SIG-M5 (cell line): ENCODE data around the gene PTTG1.
"Not testable (repeated sequence)": the region's sequence is repeated elsewhere in the genome, so short reads cannot be mapped to it uniquely, and the experiment has no call there.

Experiments used
- DNase-seq: peaks from one replicate; lab custom pipeline; 2025; lab: John Stamatoyannopoulos, UW

The PTTG1 gene

DNA sequence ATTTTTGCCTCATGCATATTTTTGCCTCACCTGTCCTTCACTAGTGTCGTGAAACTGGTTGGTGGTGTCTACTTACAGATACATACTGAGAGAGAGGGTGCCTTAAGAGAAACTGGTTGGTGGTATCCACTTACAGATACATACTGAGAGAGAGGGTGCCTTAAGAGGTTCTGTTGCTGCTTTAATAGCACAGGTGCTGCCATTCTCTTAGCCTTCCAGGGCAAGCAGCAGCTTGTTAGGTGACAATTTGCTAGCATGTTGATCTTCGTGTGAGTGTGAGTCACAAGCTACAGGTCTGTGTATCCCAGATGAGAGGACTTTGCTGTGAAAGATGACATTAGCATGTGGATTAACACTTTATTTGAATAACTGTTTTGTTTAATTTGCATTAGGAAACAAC lies 1.4 kb downstream of the PTTG1 start:
- DNase-seq = no peak

DNA sequence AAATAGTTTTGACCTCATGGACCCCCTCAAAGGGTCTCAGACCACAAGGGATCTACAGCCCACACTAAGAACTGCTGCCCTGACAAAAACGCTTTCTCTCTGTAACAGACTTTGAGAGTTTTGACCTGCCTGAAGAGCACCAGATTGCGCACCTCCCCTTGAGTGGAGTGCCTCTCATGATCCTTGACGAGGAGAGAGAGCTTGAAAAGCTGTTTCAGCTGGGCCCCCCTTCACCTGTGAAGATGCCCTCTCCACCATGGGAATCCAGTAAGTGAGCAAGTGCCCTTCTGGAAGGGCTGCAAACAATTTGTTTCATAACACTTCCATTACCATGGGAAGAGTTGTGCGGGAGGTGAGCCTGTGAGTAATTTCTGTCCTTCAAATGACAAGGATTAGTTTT lies 6.0 kb downstream of the PTTG1 start:
- no peak for DNase-seq

DNA sequence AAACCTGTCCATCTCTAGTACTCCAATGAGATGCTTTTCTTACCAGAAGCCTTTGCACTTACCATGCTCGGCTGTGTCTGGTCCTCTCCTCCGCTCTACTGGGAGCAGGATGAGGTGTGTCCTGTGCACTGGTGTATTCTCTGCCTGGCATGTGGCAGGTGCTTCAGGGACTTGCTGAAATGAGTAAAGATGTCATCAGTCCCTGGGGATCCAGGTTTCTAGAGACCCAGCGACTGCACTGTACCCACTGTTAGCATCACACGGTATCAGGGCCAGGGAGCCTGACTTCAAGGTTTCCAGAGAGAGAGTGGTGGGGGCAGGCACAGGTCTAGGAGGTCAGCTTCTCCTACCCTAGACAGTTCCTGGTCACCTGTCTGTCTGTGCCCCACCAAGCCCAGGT lies 10.5 kb downstream of the PTTG1 start:
- DNase-seq = no peak

DNA sequence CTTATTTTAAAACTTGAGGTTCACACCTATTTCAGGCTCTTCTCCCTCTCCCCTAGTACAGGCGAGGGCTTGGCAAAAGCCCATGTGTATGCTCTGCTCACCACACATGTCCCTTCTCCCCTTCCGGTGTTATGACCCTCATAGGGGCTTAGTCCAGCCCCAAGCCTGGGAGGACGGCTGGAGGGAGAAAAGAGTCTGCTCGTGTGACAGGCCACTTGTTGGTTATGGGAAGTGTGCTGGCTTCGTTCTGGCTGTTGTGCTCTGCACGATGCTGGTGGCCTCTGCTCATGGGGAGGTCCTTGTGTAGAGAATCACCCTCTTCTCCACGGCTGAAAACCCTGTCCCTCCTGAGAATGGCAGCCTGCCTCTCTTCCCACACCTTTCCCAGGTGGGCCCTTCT lies 11.1 kb downstream of the PTTG1 start:
- DNase-seq = no peak

DNA sequence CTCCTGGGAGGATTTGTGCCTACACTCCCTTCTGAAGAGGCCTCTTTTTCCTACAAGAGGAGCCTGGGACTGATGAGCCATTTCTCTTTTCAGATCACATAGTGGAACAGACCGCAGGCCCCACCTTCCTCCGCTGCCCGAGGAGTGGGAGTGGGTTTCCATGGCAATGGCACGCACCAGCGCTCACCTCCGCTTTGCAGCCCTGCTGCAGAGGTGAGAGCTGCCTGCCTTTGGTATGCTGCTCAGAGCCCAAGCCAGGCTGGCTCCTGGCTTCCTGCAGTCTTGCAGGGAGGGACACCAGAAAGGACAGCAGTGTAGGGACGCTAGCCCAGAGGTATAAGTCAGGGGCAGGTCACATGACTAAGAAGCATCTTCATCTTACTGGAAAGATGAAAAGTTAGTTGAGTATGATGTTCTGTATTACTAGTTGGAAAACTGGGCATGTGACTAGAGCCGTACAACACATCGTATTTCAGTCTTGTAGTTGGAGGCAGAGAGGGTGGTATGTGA lies 12.4 kb downstream of the PTTG1 start:
- DNase-seq = no peak

DNA sequence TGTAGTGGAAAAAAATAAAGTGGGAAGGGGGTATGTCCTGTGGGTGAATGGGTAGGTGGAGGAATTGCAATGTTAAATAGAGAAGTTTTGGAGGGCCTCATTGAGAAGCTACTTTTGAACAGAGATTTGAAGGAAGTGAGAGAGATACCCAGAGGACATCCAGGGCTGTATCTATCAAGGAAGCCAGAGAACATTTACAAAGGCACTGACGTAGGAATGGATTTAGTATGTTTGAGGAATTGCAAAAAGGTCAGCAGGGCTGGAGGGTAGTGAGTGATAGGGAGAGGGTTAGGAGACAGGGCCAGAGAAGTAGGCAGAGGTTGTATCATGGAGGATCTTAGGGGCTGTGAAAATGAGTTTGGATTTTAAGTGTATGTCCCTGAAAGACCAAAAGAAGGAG lies 13.9 kb downstream of the PTTG1 start:
- DNase-seq = no peak

DNA sequence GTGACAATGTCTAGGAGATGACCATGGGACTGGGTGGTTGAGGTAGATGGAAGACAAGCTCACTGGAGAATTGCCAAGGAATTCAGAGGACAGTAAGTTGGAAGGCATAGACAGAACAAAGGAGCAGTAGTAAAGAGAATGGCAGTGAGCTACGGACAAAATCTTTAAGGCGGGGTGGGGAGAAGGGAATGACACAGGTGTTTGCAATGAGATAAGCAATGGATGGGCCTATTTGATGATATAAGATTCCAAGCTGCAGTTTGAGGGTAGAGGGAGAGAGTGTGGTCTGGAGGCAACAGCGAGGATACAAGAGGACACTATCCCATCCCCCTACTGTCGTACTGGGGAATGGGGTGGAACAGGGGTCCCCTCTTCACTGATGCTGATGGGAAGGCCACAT lies 14.4 kb downstream of the PTTG1 start:
- DNase-seq = no peak

DNA sequence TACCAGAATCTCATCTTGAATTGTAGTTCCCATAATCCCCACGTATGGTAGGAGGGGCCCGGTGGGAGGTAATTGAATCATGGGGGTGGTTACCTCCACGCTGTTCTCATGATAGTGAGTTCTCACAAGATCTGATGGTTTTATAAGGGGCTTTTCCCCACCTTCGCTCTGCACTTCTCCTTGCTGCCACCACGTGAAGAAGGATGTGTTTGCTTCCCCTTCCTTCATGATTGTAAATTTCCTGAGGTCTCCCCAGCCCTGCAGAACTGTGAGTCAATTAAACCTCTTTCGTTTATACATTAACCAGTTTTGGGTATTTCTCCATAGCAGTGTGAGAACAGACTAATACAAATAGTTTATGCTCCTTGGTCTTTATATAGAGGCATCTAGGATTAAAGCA lies 15.0 kb downstream of the PTTG1 start:
- DNase-seq = not testable (repeated sequence)

DNA sequence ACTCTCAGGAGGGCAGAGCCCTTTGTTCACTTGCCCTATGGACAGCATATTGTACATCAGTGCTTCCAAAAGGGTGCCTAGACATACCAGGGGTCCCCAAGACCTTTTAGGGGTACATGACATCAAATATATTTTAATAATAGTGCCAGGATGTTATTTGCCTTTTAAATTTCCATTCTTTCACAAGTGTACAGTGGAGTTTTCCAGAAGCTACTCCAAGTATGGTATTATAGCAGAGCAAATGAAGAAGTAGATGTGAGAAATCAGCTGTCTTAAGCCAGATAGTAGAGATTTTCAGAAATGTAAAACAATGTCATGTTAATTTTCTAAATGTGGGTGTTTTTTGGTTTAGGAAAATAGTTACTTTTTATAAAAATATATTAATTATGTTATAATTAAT lies 15.6 kb downstream of the PTTG1 start:
- DNase-seq = no peak

DNA sequence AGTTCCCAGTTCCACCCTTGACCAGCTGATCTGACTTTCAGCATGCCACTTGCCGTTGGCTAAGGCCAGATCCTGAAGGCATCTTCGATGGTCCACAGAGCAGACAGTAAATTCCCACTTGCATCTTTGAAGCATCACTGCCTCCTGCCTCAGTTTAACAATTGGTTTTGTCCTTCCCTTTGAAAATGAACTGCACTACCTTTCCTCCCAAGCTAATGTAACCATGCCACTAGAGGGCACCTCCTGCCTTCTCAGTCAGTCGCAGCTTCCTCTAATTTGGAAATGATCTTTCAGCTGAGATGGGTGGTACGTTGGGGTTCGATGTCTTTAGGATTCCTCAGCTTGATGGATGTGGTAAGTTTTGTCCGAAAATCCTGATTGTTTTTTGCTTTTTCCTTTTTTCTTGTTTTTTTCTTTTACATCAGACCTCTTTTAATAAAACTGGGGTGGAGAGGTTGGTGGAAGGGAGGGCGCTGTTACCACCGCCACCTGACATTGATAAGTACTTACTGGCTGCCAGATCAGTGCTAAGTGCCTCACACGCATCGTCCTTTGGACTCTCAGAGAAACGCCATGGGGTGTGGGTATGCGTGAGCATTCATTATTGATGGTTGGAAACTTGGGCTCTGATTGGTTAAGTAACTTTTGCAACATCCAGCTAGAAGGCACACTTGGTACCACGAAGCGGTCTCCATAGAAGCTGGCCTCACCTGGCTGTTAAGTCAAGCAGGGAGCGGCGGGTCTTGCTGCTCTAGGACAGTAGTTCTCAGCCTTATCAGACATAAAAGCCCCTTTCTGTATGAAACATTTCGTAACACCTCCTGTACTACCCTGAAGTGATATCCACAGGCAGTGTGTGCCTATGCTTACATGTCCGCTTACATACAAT lies 16.9 kb downstream of the PTTG1 start:
- DNase-seq = peak; percentile 14

DNA sequence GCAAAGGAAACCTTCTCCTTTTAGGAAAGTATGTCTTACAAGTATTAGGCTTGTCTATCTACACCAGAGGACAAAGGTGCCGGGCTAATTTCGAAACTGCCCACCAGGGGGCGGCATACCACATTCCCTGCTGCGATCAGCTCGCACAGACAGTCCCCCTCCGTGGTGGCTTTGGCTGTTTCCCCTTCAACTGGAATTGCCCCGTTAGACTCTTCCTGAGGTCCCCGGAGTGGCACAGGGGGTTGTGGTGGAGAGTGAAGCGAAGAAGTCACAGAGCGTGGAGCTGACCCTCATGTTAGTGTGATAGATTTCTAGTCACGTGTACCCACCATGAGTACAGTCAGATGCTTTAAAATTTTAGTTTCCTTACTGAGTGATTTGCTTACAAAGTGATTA lies 17.5 kb downstream of the PTTG1 start:
- no peak for DNase-seq

DNA sequence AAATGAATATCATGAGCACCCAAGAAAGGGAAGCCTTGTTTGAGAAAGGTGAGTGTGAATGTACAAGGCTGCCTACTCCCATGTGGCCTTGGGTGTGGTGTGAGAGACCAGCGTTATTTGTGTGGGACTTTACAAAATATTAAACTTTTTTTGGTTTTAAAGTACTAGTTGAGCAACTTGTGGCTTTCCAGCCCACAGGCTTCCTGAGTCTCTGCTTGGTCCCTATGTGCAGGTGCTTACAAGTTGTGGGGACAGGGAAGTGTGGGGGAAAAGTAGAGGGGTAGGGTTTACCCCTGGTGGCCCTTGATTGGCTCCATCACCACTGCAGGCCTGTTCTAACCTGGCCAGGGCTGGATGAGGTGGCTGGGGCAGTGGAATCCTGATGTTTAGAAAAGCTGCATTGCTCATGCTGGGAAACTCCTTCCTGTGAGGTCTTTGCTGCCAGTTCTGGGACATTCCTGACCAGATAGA lies 19.7 kb downstream of the PTTG1 start:
- DNase-seq = no peak

DNA sequence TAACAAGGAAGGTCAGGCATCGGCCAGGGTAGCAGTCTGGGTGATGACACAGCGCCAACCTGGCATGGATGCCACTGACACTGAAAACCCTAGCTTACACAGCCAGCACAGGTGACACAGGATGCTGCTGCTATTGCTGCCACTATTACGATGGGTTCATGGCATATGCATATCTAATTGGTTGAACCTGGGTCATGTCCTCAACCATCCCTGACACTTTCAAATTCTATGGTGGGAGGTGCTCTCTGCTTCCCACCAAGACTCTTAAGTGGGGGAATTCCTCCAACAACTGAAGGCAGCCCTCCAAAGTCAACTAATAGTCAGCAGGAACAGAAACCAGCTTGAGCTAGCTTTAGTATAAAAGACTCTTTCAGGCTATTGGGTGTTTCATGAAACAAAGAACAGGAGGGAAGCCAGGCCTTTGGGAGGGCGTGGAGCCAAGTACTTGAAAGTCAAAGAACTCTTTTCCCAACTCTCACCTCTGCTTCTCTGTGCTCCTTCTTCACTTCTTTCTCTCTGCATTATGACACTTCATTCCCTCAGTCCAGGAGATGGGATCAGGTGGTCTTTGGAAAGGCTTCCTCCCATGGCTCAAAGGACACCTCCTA lies 21.3 kb downstream of the PTTG1 start:
- DNase-seq = no peak

DNA sequence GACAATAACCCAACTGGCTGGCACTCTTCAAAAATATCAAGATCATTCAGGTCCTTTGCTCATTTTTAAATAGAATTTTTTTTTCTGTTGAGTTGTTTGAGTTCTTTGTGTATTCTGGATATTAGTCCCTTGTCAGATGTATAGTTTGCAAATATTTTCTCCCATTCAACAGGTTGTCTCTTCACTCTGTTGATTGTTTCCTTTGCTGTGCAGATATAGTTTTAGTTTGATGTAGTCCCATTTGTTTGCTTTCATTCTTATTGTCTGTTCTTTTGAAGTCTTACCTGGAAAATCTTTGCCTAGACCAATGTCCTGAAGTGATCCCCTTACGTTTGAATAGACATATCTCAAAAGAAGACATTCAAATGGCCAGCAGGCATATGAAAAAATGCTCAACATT lies 22.8 kb downstream of the PTTG1 start:
- no peak for DNase-seq

DNA sequence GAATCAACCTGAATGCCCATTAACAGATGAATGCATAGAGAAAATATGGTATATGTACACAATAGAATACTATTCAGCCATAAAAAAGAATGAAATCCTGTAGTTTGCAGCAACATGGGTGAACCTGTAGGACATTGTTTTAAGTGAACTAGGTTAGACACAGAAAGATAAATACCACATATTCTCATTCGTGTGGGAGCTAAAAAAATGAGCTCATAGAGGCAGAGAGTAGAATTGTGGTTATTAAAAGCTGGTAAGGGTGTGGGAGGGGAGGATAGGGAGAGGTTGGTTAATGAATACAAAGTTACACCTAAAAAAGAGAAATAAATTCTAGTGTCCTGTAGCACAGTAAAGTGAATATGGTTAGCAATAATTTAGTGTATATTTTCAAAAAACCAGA lies 23.5 kb downstream of the PTTG1 start:
- no peak for DNase-seq

DNA sequence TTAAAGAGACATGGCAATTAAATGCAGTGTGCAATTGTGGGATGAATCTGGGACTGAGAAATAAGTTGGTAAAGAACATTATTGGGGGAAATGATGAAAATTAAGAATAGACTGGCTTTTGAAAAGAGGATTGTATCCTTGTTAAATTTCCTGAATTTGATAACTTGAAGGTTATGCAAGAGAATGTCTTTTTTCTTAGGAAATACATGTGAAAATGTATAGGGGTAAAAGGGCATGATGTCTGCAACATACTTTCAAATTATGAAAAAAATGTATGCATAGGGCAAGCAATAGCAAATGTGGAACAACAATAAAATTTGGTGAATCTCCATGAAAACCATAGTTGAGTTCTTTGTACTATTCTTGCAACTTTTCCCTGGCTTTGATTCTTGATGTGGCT lies 24.1 kb downstream of the PTTG1 start:
- DNase-seq = no peak

DNA sequence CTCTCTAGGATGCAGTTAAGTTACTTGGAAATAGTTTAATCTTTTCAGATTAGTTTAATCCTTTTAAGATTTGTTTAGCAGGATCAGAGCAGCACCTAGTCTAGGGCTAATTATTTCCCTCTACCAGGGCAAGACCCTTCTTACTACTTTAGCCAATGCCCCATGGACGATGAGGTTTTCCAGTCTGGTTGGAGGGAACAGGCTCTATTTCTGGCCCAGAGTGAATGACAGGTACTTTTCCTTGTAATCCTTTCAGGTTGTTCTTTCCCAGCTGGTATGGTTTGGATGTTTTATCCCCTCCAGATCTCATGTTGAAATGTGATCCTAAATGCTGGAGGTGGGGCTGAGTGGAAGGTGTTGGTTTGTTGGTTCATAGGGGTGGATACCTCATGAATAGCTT lies 27.2 kb downstream of the PTTG1 start:
- no peak for DNase-seq

DNA sequence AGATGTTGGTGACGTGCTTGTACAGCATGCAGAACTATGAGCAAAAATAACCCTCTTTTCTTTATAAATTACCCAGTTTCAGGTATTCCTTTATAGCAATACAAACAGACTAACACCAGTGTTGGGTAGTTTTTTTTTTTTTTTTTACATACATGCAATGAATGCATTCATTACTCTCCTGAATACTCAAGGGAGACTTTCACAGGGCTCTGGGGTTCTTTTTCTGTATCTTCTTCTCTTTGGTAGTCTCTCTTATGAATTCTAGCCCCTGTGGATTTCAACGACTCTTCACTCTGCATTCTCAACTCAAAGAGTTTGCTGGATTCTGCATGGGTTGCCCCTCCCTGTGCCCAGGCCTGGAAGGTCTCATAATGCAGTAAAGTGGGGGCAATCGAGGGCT lies 27.8 kb downstream of the PTTG1 start:
- no peak for DNase-seq

DNA sequence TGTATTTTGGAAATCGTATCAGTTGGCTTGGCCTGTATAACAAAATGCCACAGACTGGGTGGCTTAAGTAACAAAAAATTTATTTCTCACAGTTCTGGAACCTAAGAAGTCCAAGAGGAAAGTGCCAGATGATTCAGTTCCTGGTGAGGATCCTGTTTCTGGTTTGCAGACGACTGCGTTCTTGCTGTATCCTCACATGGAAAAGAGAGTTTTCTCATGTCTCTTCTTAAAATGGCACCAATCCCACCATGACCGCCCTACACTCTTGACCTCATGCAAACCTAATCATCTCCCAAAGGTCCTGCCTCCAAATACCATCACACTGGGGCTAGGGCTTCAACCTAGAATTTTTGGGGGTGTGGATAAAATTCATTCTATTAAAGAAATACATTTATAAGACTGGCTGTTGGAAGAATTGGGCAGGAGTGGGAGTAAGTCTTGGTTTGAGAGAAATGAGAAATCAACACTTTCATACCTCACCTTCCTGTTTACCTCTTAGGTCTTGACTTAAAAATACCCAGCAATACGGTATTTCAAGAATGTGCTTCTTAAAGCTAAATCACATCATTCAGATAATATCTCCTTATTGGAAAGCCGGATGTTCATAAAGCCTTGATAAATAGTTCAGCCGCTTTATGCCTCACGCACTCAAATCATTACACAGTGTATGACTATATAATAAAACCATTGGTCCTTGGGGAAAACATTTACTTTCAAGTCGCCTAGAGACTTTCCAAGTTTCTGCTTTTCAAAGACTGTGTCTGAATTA lies 28.7 kb downstream of the PTTG1 start:
- DNase-seq = no peak

DNA sequence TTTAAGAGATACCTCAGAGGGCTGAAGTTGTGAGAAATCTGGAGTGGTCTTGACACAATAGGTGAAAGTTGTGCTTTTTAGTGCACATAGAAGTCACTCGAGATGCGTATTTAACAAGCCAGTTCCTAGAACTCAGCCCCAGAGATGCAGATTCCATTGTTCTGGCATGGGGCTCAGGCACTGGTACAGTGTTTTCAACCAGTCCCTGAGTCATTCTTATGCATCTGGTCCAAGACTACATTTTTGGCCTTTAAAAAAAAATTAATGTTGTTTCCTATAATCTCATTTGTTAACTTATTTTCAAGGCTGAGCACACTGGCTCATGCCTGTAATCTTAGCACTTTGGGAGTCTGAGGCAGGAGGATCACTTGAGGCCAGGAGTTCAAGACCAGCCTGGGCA lies 29.6 kb downstream of the PTTG1 start:
- no peak for DNase-seq

DNA sequence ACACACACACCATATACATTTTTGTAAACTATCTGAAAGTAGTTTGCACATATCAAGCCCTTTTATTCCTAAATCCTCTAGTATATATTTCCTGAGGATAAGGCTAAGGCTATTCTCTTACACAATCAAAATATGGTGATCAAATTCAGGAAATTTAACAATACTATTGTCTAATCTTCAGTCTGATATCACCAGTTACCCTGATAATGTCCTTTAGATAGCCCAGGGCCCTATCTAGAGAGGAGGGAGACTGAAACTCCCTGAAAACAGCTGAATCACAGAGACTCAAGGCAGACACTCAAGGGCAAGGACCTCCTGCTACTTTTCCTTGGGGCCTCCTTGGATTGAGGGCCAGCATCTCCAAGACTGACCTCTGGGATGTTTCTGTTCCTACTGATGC lies 30.4 kb downstream of the PTTG1 start:
- DNase-seq = no peak

DNA sequence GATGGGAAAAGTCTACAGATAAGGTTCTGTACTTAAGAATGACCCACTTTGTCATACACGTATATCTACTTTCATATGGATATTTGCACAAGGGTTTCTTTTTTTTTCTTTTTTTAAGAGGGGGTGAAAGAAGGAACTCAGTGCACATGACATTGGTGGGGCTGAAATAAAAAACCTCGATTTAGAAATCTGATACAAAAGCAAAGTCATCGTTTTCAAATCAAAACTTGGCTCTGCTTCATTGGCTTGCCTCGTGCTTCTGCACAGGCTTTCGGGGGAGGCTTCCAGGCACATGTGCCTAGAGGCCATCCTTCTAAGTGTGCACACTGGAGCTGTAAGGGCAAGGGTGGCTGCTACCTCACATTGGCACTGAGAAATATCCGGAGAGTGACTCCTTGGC lies 31.1 kb downstream of the PTTG1 start:
- DNase-seq = no peak

DNA sequence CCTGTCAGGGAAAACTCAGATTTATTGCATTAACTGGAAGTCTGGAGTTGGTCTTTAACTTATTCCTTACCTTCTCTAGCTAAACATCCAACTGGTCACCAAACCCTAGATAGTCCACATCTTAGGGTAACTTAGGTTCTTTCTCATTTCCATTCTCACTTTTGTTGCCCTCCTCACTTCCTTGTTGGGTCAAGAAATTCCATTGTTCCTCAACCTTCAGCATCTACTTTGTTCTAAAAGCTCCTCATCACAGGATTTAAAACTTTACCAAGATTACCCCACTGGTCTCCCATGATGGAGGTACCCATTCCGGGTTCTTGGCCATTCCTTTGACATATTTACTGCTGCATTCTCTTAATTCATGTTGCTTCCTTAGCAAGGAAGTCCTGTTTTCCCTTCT lies 32.1 kb downstream of the PTTG1 start:
- DNase-seq = no peak
